ENCODE results near the gene KCTD15.

Gene KCTD15

DNA sequence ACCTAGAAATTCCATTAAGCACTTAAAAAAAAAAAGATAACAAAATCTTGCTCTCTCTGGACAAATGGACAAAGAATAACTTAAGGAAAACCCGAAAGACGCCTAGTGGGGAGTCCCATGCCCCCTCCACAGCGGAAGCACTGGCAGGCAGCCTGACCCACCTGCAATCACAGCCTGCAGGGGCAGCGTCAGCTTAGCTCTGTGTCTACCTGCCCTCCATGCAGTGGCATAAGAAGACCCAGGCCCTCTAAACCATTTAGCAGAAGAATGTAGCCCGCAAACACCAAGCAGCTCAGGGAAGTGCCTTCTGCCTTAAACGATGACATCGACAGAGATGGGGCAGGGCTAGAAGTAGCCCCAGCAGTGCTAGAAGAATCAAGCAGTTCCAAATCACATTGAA lies 36.0 kb downstream of the KCTD15 start:
- no peak for DNase-seq (ENCODE audit: low read depth)
- H3K4me3 ChIP-seq (ENCODE audit: low read depth, low read length), result no peak overlapping the region

DNA sequence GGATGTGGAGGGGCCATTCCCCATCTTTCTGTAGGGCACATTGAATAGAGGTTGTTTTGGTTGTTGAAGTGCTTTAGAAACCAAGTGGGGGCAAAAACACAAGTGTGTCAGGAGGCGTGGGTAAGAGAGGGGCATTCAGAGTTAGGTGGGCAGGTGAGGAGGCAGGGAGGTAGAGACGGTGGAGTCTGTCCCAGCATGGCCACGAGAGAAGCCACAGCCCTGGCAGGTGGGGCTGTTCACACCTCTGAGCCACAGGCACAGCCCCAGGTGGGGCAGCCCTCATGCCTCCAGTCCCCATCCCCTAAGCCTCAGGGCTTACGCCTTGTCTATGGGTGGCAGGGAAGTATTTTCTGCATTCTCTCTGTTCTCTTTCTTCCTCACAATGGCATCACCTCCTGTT lies 43.7 kb downstream of the KCTD15 start:
- no peak for DNase-seq (ENCODE audit: low read depth)
- no peak overlapping the region for H3K4me3 ChIP-seq (ENCODE audit: low read depth, low read length)

- no peak overlapping the region for H3K4me3 ChIP-seq (ENCODE audit: low read depth, low read length)
- no peak for DNase-seq (ENCODE audit: low read depth)
These were observed 44.1 kb downstream of the KCTD15 start for GRCh38 chr19:33840783-33841182.

DNA sequence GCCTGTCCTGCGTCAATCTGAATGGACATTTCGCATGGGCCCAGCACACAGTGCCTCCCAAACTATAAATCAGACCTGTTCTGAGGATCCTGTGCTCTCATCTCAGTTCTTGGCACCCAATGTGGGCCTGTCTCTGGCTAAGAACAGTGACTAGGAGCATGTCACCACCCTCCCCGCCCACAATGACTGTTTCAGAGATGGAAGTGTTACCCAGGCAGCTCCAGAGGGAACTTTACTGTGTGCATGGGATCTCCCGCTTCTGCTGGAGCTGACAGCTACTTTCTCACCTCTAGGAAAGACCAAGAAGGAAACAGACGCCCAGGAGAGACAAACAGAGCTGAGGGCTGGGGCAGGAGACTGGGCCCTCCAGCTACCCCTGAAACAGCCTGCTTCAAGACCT lies 45.0 kb downstream of the KCTD15 start:
- H3K4me3 ChIP-seq (ENCODE audit: low read depth, low read length), result no peak overlapping the region
- no peak for DNase-seq (ENCODE audit: low read depth)

- DNase-seq (ENCODE audit: low read depth), result no peak
- no peak overlapping the region for H3K4me3 ChIP-seq (ENCODE audit: low read depth, low read length)
These were observed 47.8 kb downstream of the KCTD15 start for GRCh38 chr19:33844478-33844877.

GRCh38 chr19:33845498-33845897 lies 48.8 kb downstream of the KCTD15 start:
- no peak overlapping the region for H3K4me3 ChIP-seq (ENCODE audit: low read depth, low read length)
- DNase-seq (ENCODE audit: low read depth), result no peak

- no peak for DNase-seq (ENCODE audit: low read depth)
- H3K4me3 ChIP-seq (ENCODE audit: low read depth, low read length), result no peak overlapping the region
These were observed 53.0 kb downstream of the KCTD15 start for GRCh38 chr19:33849551-33850147.

DNA sequence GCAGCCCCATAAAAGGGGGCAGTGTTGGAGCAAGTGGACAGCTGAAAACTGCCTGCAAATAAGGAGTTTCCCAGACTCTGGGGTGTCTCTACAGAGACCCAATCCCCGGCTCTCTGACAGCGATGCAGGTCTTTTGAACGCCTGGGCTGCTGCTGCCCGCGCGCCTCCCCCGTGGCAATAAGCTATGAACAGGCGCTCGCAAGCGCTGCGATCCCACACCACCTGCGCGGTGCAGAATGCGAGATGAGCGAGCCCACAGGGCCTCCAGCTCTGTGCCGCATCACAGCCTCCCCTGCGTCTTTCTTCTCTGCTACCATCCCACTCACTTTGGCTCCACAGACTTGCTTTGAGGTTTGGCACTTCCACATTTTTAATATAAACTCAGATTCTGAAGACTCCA lies 62.3 kb downstream of the KCTD15 start:
- no peak overlapping the region for H3K4me3 ChIP-seq (ENCODE audit: low read depth, low read length)
- DNase-seq (ENCODE audit: low read depth), result no peak

GRCh38 chr19:33860312-33861090 lies 63.8 kb downstream of the KCTD15 start:
- no peak overlapping the region for H3K4me3 ChIP-seq (ENCODE audit: low read depth, low read length)
- DNase-seq (ENCODE audit: low read depth), result no peak

DNA sequence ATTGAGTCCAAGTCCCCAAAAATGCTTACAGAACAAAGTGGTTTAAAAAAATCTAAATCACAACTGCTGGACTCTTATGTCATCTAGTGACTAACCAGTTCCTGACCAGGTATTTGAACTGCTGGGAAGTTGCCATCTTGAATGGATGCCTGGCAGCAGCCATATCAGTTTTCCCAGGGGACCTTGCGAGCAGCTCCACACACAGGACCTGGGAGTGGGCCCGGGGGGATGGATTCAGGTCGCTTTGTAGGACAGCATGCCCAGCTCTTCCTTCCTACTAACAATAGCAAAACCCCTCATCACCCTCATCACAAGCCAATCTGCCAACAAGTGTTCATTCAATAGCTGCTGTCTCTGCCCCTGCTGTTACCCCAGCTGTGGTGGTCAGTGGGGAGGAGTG lies 65.3 kb downstream of the KCTD15 start:
- no peak for DNase-seq (ENCODE audit: low read depth)
- H3K4me3 ChIP-seq (ENCODE audit: low read depth, low read length), result no peak overlapping the region

- DNase-seq (ENCODE audit: low read depth), result no peak
- no peak overlapping the region for H3K4me3 ChIP-seq (ENCODE audit: low read depth, low read length)
These were observed 66.3 kb downstream of the KCTD15 start for GRCh38 chr19:33862981-33863380.

DNA sequence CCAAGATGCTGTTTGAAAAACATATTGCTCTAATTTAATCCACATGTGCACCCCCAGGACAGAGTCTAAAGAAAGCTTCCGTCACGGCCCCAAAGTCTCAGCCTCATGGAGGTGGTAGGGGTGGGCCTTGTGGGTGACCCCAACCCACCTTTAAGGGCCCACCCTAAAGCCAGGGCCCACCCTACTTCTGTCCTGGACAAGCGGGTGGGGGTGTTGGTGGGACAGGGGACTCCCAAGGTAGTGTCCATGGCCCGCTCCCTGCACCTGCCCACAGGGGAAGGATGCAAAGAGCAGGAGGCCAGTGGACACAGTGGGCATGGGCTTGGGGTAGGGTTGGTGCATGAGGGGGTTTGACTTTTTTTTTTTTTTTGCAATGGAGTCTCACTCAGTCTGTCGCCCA lies 66.8 kb downstream of the KCTD15 start:
- no peak for DNase-seq (ENCODE audit: low read depth)
- no peak overlapping the region for H3K4me3 ChIP-seq (ENCODE audit: low read depth, low read length)

- no peak for DNase-seq (ENCODE audit: low read depth)
- no peak overlapping the region for H3K4me3 ChIP-seq (ENCODE audit: low read depth, low read length)
These were observed 67.7 kb downstream of the KCTD15 start for GRCh38 chr19:33864311-33864850.

DNA sequence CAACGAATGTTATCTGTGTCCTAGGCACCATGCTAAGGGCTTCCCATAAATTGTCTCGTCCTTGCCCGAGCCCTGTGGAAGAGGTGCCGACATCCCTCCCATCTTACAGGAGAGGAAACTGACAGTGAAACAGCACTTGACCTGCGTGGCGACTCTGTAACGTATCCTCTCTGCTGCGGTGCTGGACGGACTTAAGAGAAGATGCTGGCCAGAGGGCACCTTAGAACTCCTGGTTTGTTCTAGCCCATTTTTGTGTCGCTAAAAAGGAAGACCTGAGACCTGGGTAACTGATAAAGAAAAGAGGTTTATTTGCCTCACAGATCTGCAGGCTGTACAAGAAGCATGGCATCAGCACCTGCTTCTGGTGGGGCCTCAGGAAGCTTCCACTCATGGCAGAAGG lies 68.6 kb downstream of the KCTD15 start:
- no peak for DNase-seq (ENCODE audit: low read depth)
- H3K4me3 ChIP-seq (ENCODE audit: low read depth, low read length), result no peak overlapping the region

Measured in skeletal muscle cell (primary cell).